Tracheal epithelial cell (primary cell): ENCODE data around the gene DNPH1. TPM values are rescaled to one million over a fixed set of nuclear protein-coding genes. Genes with fewer than 3 reads are reported as not detected.

ENCODE experiments used
- total RNA-seq: library from RNA; depleted of rRNA; stranded (reverse); fragments of >200 nt; gene quantifications from 2 replicates; pipeline ENCODE4 v1.2.1, GENCODE V29; 2014

The DNPH1 gene, protein sequence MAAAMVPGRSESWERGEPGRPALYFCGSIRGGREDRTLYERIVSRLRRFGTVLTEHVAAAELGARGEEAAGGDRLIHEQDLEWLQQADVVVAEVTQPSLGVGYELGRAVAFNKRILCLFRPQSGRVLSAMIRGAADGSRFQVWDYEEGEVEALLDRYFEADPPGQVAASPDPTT
- total RNA-seq: 43.7 and 64.1 TPM in 2 replicates

DNA sequence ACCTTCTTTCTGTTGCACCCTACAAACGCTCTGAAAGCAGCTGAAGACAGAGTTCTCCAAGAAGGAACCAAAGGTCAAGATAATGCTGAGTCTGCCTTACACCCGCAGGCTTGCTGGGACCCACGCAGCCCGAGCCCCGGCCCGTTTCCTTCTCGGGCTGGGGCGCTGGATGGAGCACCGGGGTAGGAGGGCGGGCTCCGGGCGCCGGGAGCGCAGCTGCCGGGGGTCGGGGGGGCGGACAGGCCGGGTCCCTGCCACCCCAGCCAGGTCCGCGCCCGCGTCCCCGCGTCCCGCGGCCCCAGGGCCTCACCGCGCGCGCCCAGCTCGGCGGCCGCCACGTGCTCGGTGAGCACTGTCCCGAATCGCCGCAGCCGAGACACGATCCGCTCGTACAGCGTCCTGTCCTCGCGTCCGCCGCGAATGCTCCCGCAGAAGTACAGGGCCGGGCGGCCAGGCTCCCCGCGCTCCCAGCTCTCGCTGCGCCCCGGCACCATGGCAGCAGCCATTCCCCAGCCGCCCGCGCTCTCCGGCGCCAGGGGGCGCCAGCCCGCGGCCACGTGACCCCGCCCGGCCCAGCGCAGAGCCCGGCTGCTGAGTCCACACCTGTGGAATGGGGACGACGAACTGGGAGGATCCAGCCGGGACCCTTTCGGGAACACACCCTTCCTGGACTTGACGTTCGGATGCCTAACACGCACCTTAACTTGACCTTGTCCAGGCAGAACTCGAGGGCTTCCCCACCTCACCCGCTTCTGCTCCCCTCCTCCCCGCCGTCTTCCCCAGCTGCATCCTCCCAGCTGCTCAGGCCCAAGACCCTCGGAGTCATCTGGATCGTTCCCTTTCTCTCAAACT is at the start of gene DNPH1:
TSS of gene DNPH1 (minus strand) at position 531 of the 852 bp plus-strand sequence. CDS start at position 506, 25 bp downstream.

DNA sequence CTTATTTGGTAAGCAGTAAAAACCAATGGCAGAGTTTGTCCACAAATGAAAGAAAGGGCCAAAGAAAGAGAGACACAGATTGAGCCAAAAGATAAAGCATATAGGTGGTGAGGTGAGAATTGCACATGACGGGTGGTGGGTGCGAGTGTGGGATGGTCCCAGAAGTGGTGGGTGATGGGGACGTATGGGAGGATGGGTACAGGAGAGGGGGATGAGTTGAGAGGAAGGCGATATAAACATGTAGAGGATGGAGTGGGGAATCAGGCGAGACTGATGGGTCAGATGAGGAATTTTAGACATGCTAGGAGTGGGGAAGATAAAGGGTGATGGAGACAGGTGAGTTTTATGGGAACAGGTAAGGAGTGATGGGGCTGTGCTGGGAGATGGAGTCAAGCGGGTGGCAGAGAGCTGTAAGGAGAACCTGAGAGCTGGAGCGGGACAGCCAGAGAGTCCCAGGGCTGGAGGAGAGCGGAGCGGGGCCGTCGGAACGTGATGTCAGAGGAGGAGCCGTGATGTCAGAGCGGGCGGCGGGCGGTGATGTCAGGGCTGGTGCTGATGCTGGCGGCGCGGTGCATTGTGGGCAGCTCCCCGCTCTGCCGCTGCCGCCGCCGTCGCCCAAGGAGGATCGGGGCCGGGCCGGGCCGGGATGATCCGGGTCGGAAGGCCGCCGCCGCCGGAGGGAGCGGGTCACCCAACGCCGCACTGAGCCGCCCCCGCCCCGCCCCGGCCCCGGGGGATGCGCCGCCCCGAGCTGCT is 13.8 kb upstream of the DNPH1 start, which contains the start of gene TTBK1:
TSS of gene TTBK1 (plus strand) at position 574 of the 756 bp plus-strand sequence. CDS start 3,180 bp downstream, outside the sequence.

DNA sequence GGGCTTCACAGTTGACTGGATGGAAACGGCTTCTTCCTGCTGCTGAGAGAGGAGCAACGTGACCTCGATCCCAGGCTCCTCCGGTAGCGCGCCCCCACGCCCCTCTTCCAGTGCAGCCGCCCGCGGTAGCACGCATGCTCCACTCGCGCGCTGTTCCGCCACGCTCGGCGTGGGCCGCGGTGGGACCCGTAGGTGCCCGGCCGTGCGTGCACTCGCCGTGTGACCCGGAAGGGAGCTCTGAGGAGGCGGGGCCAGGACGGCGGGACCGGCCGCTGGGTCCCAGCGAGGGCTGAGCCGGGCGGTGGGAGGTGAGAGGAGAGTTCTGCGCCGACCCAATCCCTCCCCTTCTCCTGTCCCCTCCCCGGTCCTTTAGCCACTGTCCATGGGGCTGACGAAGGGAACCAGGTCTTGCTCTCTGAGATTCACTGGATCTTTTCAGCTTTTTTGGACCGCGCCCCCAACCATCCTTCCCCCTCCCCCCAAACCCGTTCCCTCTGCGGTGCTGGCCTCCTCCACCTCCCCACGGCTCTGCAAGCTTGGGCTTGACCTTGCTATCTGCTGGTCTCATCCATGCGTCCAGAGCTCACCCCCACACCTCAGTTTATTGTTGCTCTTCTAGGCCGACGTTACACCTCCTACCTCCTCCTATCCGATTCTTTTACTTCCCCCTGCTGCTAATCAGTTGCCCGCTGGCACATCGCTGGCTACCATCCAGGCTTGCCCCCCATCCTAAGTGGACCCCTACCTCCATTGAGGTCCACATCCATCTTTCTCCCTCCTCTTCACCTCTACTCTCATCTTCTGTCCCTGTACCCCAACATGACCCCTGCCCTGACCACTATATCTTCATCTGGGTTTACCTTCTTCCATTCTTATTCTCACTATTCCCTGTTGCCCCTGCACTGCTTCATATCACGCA is 47.1 kb downstream of the DNPH1 start, which contains the start of gene CUL9:
TSS of gene CUL9 (plus strand) at position 255 of the 919 bp plus-strand sequence. CDS start 2,115 bp downstream, outside the sequence.

Other genes with a start within 250 kb of the DNPH1 start
- 23.7 and 30.6 TPM in 2 replicates for gene PPP2R5D, start 244.9 kb downstream of the DNPH1 start, total RNA-seq
- gene MEA1, start 215.5 kb downstream of the DNPH1 start, total RNA-seq: 47.1 and 65.3 TPM in 2 replicates
- 66.0 and 67.8 TPM in 2 replicates for gene KLHDC3, start 215.2 kb downstream of the DNPH1 start, total RNA-seq
- 86.3 and 110 TPM in 2 replicates for gene RRP36, start 207.9 kb downstream of the DNPH1 start, total RNA-seq
- gene CUL7, start 175.6 kb downstream of the DNPH1 start, total RNA-seq: 19.2 and 23.6 TPM in 2 replicates
- gene MRPL2, start 170.0 kb downstream of the DNPH1 start, total RNA-seq: 13.5 and 19.6 TPM in 2 replicates
- 10.6 and 11.7 TPM in 2 replicates for gene KLC4, start 169.8 kb downstream of the DNPH1 start, total RNA-seq
- 63.7 and 121 TPM in 2 replicates for gene PTK7, start 153.2 kb downstream of the DNPH1 start, total RNA-seq
- 12.4 and 13.7 TPM in 2 replicates for gene SRF, start 58.2 kb downstream of the DNPH1 start, total RNA-seq
- 29.9 and 38.6 TPM in 2 replicates for gene CUL9, start 47.3 kb downstream of the DNPH1 start, total RNA-seq
- not detected in 2 replicates for gene TTBK1, start 14.0 kb upstream of the DNPH1 start, total RNA-seq
- gene SLC22A7, start 68.8 kb upstream of the DNPH1 start, total RNA-seq: not detected in 2 replicates
- gene CRIP3, start 79.3 kb upstream of the DNPH1 start, total RNA-seq: not detected in 2 replicates
- 3.0 and 3.1 TPM in 2 replicates for gene ZNF318, start 140.2 kb upstream of the DNPH1 start, total RNA-seq
- gene ABCC10, start 198.1 kb upstream of the DNPH1 start, total RNA-seq: 11.3 and 15.6 TPM in 2 replicates
- 3.1 and 5.3 TPM in 2 replicates for gene DLK2, start 226.1 kb upstream of the DNPH1 start, total RNA-seq
- gene TJAP1, start 248.1 kb upstream of the DNPH1 start, total RNA-seq: 4.6 and 4.9 TPM in 2 replicates